CD4-positive, CD25-positive, alpha-beta regulatory T cell (primary cell): Measurements from ENCODE around the gene LATS2. TPM values are rescaled to one million over a fixed set of nuclear protein-coding genes. Genes with fewer than 3 reads are reported as not detected.

Experiments used
- ATAC-seq, 2 donors: fragments of 150-1000 bp; cut with Tn5 transposase; one replicate each; pipeline ENCODE4 v1.10.0; 2021; ENCODE audit warnings: low read depth in 2 of 2, moderate number of reproducible peaks in 2 of 2, moderate library complexity in 1 of 2
- DNase-seq, 3 donors: peaks; one replicate each; pipeline versions ENCODE4 v3.0.0 to v3.0.0-alpha.2; 2012 to 2022; ENCODE audit warnings: mixed read lengths in 1 of 3
- H3K27ac ChIP-seq: one replicate; pipeline ENCODE4 v1.7.0; 2013; ENCODE audit warnings: mild to moderate bottlenecking, low read length; ENCODE audit not compliant: insufficient read depth, poor library complexity, severe bottlenecking
- H3K27me3 ChIP-seq: one replicate; pipeline ENCODE4 v1.7.0; 2013; ENCODE audit warnings: low read length; ENCODE audit not compliant: control insufficient read depth, insufficient read depth
- H3K36me3 ChIP-seq: one replicate; pipeline ENCODE4 v1.7.0; 2013; ENCODE audit warnings: mild to moderate bottlenecking, low read length, moderate library complexity; ENCODE audit not compliant: control insufficient read depth, insufficient read depth
- H3K4me1 ChIP-seq: 2 replicates; pipeline ENCODE4 v1.7.0; 2013; ENCODE audit warnings: mild to moderate bottlenecking, low read length; ENCODE audit not compliant: insufficient read depth, control insufficient read depth, poor library complexity, severe bottlenecking
- H3K4me3 ChIP-seq: one replicate; pipeline ENCODE4 v1.7.0; 2013; ENCODE audit warnings: low read depth, mild to moderate bottlenecking, low read length, moderate library complexity
- H3K9me3 ChIP-seq, 2 experiments: 1 replicate in 1 of 2; 2 replicates in 1 of 2; pipeline ENCODE4 v1.7.0; 2013; ENCODE audit warnings: low read length in 2 of 2, mild to moderate bottlenecking in 1 of 2, moderate library complexity in 1 of 2; ENCODE audit not compliant: control insufficient read depth in 2 of 2
- H3K27ac Mint-ChIP-seq, 3 donors: one replicate each; pipeline ENCODE4 v1.8.0; 2020 to 2022; ENCODE audit warnings: mild to moderate bottlenecking in 3 of 3, mixed read lengths in 3 of 3, moderate library complexity in 2 of 3
- H3K27me3 Mint-ChIP-seq: one replicate; pipeline ENCODE4 v1.8.0; 2022; ENCODE audit warnings: mild to moderate bottlenecking, mixed read lengths
- H3K36me3 Mint-ChIP-seq: one replicate; pipeline ENCODE4 v1.8.0; 2020; ENCODE audit warnings: mixed read lengths
- H3K4me1 Mint-ChIP-seq, 4 donors: one replicate each; pipeline ENCODE4 v1.8.0; 2020 to 2022; ENCODE audit warnings: mixed read lengths in 4 of 4, mild to moderate bottlenecking in 1 of 4
- H3K4me3 Mint-ChIP-seq, 4 donors: one replicate each; pipeline ENCODE4 v1.8.0; 2020 to 2022; ENCODE audit warnings: mild to moderate bottlenecking in 4 of 4, mixed read lengths in 4 of 4, moderate library complexity in 3 of 4
- H3K9me3 Mint-ChIP-seq, 7 donors: one replicate each; pipeline ENCODE4 v1.8.0; 2020 to 2022; ENCODE audit warnings: mixed read lengths in 7 of 7, mild to moderate bottlenecking in 3 of 7, moderate library complexity in 2 of 7
- polyA plus RNA-seq, 4 donors: library from polyadenylated mRNA; unstranded; fragments of 300-500 nt; fragmentation: Illumina TruSeq; gene quantifications; one replicate each; pipeline ENCODE4 v1.2.3, GENCODE V29; 2021
- total RNA-seq: library from RNA; stranded (reverse); gene quantifications from one replicate; pipeline ENCODE4 v1.2.3, GENCODE V29; 2022

Gene LATS2
- total and polyA plus RNA-seq, 5 donors from 2014 or later: 0.35 TPM; not detected in 4

GRCh38 chr13:21078501-21078900 is 17.1 kb upstream of the LATS2 start:
- H3K27me3 ChIP-seq: peaks cover 2% of the 10 kb centered on the region
- H3K27ac ChIP-seq: no peak overlapping the region
- H3K36me3 Mint-ChIP-seq: no peaks in the 10 kb centered on the region
- no peak for ATAC-seq
- H3K4me1 ChIP-seq: peaks cover 9% of the 10 kb centered on the region
- no peak overlapping the region for H3K27ac Mint-ChIP-seq
- H3K9me3 Mint-ChIP-seq: peaks cover 0 to 5% (median 0%) of the 10 kb centered on the region in 7 donors
- H3K9me3 ChIP-seq: no peaks in the 10 kb centered on the region
- no peak overlapping the region for H3K4me3 ChIP-seq
- H3K4me3 Mint-ChIP-seq: no peak overlapping the region
- H3K27me3 Mint-ChIP-seq: peaks cover 55% of the 10 kb centered on the region
- peaks cover 7 to 13% (median 10%) of the 10 kb centered on the region in 4 donors for H3K4me1 Mint-ChIP-seq
- no peaks in the 10 kb centered on the region for H3K36me3 ChIP-seq
- DNase-seq: no peak

DNA sequence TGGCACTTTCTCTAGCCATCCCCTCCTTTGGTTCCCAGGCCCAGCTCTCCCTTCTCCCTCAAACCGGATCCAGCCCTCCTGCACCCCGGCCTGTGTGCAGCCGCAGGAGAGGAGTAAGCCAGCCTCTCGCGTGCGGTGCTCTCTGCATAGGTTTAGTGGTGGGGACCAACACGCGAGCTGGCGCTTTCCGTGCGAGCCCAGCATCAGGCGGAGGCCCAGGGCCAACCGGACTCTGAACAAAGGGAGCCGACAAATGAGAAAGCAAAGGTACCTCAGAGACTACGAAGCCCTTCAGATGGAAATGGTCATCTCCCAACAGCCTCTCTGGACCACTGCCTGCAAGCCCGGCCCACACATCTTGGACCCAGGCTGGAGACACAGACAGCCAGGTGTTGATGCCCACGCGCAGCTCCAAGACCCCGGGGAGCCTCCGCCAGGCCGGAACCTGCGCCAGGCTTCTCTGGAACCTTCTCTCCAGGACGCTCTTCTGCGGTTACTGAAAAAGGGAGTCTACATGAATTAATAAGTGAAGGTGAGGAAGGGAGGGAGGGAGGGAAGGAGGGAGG is 16.5 kb upstream of the LATS2 start:
- no peaks in the 10 kb centered on the region for H3K36me3 Mint-ChIP-seq
- Histone ChIP-seq H3K9me3 (no peaks in the 10 kb centered on the region), H3K4me1 (peaks cover 9% of the 10 kb centered on the region), H3K4me3 (no peak overlapping the region), H3K27me3 (peaks cover 2% of the 10 kb centered on the region), H3K27ac (no peak overlapping the region), H3K36me3 (no peaks in the 10 kb centered on the region)
- H3K27me3 Mint-ChIP-seq: peaks cover 60% of the 10 kb centered on the region
- peak overlapping the region in 2 of 4 donors; percentile 8 to 76 for H3K4me3 Mint-ChIP-seq
- no peak overlapping the region for H3K27ac Mint-ChIP-seq
- DNase-seq (no peak), ATAC-seq (no peak)
- peaks cover 7 to 13% (median 10%) of the 10 kb centered on the region in 4 donors for H3K4me1 Mint-ChIP-seq
- H3K9me3 Mint-ChIP-seq: peaks cover 0 to 5% (median 0%) of the 10 kb centered on the region in 7 donors

GRCh38 chr13:21077076-21077787 is 15.8 kb upstream of the LATS2 start:
- H3K4me1 Mint-ChIP-seq: peaks cover 7 to 13% (median 10%) of the 10 kb centered on the region in 4 donors
- H3K4me3 Mint-ChIP-seq: peak overlapping the region in 2 of 4 donors; percentile 8 to 76
- H3K4me1 ChIP-seq: peaks cover 9% of the 10 kb centered on the region
- H3K27ac Mint-ChIP-seq: no peak overlapping the region
- peaks cover 2% of the 10 kb centered on the region for H3K27me3 ChIP-seq
- H3K9me3 Mint-ChIP-seq: peaks cover 0 to 5% (median 0%) of the 10 kb centered on the region in 7 donors
- no peaks in the 10 kb centered on the region for H3K9me3 ChIP-seq
- no peak overlapping the region for H3K4me3 ChIP-seq
- DNase-seq (no peak), ATAC-seq (no peak)
- H3K27me3 Mint-ChIP-seq: peaks cover 59% of the 10 kb centered on the region
- H3K36me3 ChIP-seq: no peaks in the 10 kb centered on the region
- no peaks in the 10 kb centered on the region for H3K36me3 Mint-ChIP-seq
- H3K27ac ChIP-seq: no peak overlapping the region

- no peak overlapping the region for H3K27ac Mint-ChIP-seq
- peak overlapping the region in 1 of 4 donors; percentile 50 for H3K4me3 Mint-ChIP-seq
- H3K9me3 Mint-ChIP-seq: peaks cover 0 to 5% (median 0%) of the 10 kb centered on the region in 7 donors
- H3K27me3 ChIP-seq: peaks cover 2% of the 10 kb centered on the region
- ATAC-seq (no peak), DNase-seq (no peak)
- H3K27me3 Mint-ChIP-seq: peaks cover 59% of the 10 kb centered on the region
- H3K9me3 ChIP-seq: no peaks in the 10 kb centered on the region
- no peaks in the 10 kb centered on the region for H3K36me3 ChIP-seq
- no peaks in the 10 kb centered on the region for H3K36me3 Mint-ChIP-seq
- H3K4me1 ChIP-seq: peaks cover 9% of the 10 kb centered on the region
- H3K4me1 Mint-ChIP-seq: peaks cover 7 to 13% (median 10%) of the 10 kb centered on the region in 4 donors
- no peak overlapping the region for H3K27ac ChIP-seq
- H3K4me3 ChIP-seq: no peak overlapping the region
Observed at GRCh38 chr13:21076253-21076652, 14.9 kb upstream of the LATS2 start.

DNA sequence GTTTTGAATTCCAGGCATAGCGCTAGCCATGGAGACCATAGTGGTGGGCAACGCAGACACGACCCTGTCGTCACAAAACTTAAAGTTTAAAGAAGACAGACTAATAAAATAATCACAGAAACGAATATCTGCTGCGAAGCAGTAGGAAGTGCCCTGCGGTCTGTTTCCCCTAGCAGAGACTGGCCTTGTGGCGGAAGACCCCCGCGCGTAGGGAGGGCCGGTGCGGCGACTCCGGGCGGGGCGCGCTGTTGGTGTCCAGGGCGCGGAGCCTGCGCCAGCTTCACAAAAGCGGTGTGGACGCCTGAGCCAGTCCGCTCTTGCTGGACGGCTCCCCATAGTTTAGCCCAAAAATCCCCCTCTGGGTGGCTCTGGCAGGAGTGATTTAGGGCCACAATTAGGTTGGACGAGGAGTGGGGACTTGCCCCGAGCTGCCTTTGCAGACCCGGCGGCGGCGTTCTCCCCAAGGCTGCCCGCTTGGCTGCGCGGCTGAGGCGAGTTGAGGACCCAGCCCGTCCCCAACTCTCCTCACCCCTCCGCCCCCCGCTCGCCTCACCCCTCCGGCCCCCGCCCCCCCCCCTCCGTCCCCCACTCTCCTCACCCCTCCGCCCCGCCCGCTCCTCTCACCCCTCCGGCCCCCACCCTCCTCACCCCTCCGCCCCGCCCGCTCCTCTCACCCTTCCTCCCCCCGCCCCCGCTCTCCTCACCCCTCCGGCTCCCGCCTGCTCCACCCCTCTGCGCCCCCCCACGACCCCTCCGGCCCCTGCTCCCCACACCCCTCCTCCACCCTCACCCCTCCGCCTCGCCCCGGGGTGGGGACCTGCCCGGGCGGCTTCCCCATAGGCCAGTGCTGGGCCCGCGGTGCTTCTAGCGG is 14.2 kb upstream of the LATS2 start:
- ATAC-seq: peak in 1 of 2 donors; percentile 42
- no peak overlapping the region for H3K27ac ChIP-seq
- peaks cover 0 to 5% (median 0%) of the 10 kb centered on the region in 7 donors for H3K9me3 Mint-ChIP-seq

DNA sequence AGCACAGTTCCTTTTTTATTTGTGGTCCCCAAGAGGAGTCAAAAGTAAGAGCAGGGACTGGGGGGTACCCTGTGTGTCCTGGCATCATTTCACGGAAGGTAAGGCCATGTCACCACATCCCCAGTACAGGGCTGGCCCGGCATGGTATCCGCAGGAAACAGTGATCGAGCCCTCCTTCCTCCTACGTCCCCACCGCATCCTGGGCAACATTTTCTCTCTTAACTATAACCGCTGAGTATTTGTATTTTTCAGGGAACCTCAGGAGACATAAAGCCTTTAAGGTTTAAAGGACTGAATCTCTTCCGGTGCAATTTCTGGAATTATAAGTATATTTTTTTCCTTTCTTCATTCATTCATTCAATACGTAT is 13.6 kb upstream of the LATS2 start:
- Mint-ChIP-seq H3K27ac (no peak overlapping the region), H3K27me3 (peaks cover 55% of the 10 kb centered on the region), H3K4me1 (peaks cover 7 to 13% (median 10%) of the 10 kb centered on the region in 4 donors), H3K4me3 (peak overlapping the region; percentile 12 to 69 (median 60)), H3K36me3 (no peaks in the 10 kb centered on the region), H3K9me3 (peaks cover 0 to 3% (median 0%) of the 10 kb centered on the region in 7 donors)
- DNase-seq (peak in 2 of 3 donors; percentile 12 to 77), ATAC-seq (peak; percentile 63 to 68)
- Histone ChIP-seq H3K4me1 (peaks cover 9% of the 10 kb centered on the region), H3K27me3 (peaks cover 3% of the 10 kb centered on the region), H3K4me3 (peak overlapping the region; percentile 35), H3K27ac (no peak overlapping the region), H3K9me3 (no peaks in the 10 kb centered on the region), H3K36me3 (no peaks in the 10 kb centered on the region)

More for the DNA sequence above, 14.2 kb upstream of the LATS2 start:
- H3K36me3 ChIP-seq: no peaks in the 10 kb centered on the region
- peaks cover 3% of the 10 kb centered on the region for H3K27me3 ChIP-seq
- H3K4me1 ChIP-seq: peaks cover 9% of the 10 kb centered on the region
- Mint-ChIP-seq H3K27me3 (peaks cover 59% of the 10 kb centered on the region), H3K27ac (no peak overlapping the region), H3K4me1 (peaks cover 7 to 13% (median 10%) of the 10 kb centered on the region in 4 donors), H3K4me3 (peak overlapping the region; percentile 12 to 69 (median 60)), H3K36me3 (no peaks in the 10 kb centered on the region)
- no peaks in the 10 kb centered on the region for H3K9me3 ChIP-seq
- DNase-seq: peak in 1 of 3 donors; percentile 15
- H3K4me3 ChIP-seq: peak overlapping the region; percentile 35

DNA sequence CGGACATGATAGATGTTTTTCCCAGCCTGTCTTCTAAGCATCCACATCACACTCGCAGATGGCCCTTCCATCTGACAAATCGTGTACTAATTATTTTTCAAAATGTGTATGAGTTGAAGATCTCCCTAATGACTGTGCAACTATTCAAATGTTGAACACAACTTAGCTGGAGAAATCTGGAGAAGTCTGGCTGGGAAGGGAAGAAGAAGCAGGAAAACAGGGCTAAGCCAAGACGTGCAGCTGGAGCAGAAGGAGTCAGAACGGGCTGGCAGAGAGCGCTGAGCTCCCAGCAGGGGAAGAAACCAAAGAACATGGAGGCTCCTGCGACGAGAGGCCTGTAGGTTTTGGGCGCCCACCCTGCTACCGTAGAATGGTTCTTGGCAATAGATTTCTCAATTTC is 13.2 kb upstream of the LATS2 start:
- Mint-ChIP-seq H3K9me3 (peaks cover 0 to 3% (median 0%) of the 10 kb centered on the region in 7 donors), H3K27me3 (peaks cover 59% of the 10 kb centered on the region), H3K36me3 (no peaks in the 10 kb centered on the region), H3K4me1 (peaks cover 7 to 13% (median 10%) of the 10 kb centered on the region in 4 donors), H3K27ac (peak overlapping the region in 1 of 3 donors; percentile 7), H3K4me3 (peak overlapping the region in 2 of 4 donors; percentile 56 to 63)
- DNase-seq (no peak), ATAC-seq (no peak)
- no peak overlapping the region for H3K4me3 ChIP-seq
- no peak overlapping the region for H3K27ac ChIP-seq
- H3K27me3 ChIP-seq: peaks cover 5% of the 10 kb centered on the region
- no peaks in the 10 kb centered on the region for H3K36me3 ChIP-seq
- no peaks in the 10 kb centered on the region for H3K9me3 ChIP-seq
- peaks cover 9% of the 10 kb centered on the region for H3K4me1 ChIP-seq
